ENCODE data around the gene TTYH2. TPM values are rescaled to one million over a fixed set of nuclear protein-coding genes. Genes with fewer than 3 reads are reported as not detected.
"Not testable (repeated sequence)": the region's sequence is repeated elsewhere in the genome, so short reads cannot be mapped to it uniquely, and the experiment has no call there.

The TTYH2 gene
- total and polyA plus RNA-seq, 8 donors: 0.58 to 17.9 (median 1.5) TPM

DNA sequence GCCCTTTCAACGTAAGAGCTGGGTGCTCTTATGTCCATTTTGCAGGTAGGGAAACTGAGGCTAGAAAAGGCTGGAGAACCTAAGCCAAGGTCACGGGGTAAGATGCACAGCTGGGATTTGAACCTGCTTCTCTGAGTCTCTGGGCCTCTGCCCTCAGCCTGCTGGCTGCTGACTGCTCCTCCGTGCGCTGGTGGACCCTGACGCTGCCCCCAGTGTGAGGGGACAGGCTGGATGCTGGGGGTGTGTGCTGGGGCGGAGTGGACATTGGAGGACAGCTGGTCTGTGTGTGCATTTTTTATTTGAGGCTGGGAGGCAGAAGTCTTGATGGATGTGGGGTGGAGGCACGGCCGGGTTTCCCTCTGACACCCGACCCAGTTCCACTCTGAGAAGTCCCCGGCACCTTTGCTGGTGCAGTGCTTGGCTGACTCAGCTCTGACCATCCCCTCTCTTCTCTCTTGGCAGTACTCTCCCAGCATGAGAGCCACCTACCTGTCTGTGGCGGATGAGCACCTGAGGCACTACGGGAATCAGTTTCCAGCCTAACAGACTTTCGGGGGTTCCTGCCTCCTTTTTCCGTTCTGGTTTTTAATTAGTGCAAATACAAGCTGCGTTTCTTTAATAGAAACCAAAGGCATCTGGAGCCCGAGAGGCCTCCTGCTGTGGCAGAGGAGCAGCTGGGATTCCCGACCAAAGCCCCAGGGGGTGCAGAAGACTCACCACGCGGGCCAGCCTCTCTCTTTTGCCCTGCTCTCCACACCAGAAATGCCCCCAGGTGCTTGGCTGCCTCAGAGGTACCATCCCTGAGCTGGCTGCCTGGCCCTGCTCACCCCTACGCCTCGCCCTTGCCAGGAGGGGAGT is 46.5 kb downstream of the TTYH2 start:
- H3K4me3 ChIP-seq: no peak overlapping the region
- DNase-seq: no peak
- peaks cover 0 to 5% (median 0%) of the 10 kb centered on the region in 3 donors for H3K27me3 ChIP-seq
- TF ChIP-seq POLR2AphosphoS5 (IDR thresholded peaks at IDR 0.05) (no peak), EP300 (IDR thresholded peaks at IDR 0.05) (no peak), POLR2A (IDR thresholded peaks at IDR 0.05) (no peak)
- TF ChIP-seq, protein P1, sequence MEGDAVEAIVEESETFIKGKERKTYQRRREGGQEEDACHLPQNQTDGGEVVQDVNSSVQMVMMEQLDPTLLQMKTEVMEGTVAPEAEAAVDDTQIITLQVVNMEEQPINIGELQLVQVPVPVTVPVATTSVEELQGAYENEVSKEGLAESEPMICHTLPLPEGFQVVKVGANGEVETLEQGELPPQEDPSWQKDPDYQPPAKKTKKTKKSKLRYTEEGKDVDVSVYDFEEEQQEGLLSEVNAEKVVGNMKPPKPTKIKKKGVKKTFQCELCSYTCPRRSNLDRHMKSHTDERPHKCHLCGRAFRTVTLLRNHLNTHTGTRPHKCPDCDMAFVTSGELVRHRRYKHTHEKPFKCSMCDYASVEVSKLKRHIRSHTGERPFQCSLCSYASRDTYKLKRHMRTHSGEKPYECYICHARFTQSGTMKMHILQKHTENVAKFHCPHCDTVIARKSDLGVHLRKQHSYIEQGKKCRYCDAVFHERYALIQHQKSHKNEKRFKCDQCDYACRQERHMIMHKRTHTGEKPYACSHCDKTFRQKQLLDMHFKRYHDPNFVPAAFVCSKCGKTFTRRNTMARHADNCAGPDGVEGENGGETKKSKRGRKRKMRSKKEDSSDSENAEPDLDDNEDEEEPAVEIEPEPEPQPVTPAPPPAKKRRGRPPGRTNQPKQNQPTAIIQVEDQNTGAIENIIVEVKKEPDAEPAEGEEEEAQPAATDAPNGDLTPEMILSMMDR (IDR thresholded peaks at IDR 0.05): no peak
- H3K27ac ChIP-seq: no peak overlapping the region
- H3K36me3 ChIP-seq: peaks cover 0 to 28% (median 8%) of the 10 kb centered on the region in 4 donors
- no peaks in the 10 kb centered on the region for H3K9me3 ChIP-seq
- H3K4me1 ChIP-seq: no peaks in the 10 kb centered on the region
- intact Hi-C loops (cut with DNase I; ENCODE audit: low total_unique reads): no loop called here
- WGBS, 5 donors: 49 to 71% (median 63%) methylated on average over 20 to 21 of the region's 21 CpGs

DNA sequence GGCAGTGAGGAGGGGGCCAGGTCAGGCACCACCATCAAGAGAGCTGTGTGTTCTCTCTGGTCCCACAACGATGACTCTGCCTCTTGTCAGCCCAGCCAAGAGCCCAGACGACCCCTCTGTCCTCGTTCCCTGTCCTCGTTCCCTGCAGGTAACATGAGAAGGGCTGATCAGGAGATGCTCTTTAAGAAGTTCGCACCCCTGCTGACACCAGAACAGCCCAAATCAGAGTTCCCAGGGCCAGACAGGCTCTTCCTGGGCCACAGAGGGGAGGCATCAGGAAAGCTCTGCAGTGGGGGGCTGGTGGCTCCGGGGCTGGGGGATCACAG is 47.1 kb downstream of the TTYH2 start:
- peaks cover 0 to 28% (median 7%) of the 10 kb centered on the region in 4 donors for H3K36me3 ChIP-seq
- no peaks in the 10 kb centered on the region for H3K9me3 ChIP-seq
- no peak for DNase-seq
- TF ChIP-seq EP300 (IDR thresholded peaks at IDR 0.05): no peak
- no peak for TF ChIP-seq POLR2A (IDR thresholded peaks at IDR 0.05)
- no peak for TF ChIP-seq POLR2AphosphoS5 (IDR thresholded peaks at IDR 0.05)
- TF ChIP-seq, protein P1 (IDR thresholded peaks at IDR 0.05): no peak
- 8 to 67% (median 48%) methylated on average over 2 to 6 of the region's 6 CpGs for WGBS, 5 donors
- no peak overlapping the region for H3K27ac ChIP-seq
- peaks cover 0 to 5% (median 0%) of the 10 kb centered on the region in 3 donors for H3K27me3 ChIP-seq
- no peaks in the 10 kb centered on the region for H3K4me1 ChIP-seq
- no peak overlapping the region for H3K4me3 ChIP-seq
- intact Hi-C loops (cut with DNase I; ENCODE audit: low total_unique reads): no loop called here

DNA sequence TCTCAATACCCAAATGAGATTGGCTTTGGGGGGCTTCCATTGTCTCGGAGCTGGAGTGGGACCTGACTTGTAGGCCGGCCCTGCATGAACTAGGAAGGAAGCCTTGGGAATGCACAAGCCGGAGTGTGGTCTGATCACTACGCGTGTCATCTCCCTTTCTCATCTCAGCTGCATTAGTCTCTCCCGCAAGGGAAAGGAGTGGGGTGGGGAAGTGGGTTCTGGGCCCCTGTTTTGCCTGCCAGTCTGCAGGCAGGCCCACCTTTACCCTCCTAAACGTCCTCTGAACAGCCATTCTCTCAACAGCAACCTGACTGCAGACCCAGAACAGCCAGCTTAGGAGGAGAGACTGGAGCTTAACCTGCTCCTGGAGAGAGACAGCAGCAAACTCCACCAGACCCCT is 49.2 kb downstream of the TTYH2 start:
- Histone ChIP-seq H3K4me3 (no peak overlapping the region), H3K36me3 (peaks cover 0 to 19% (median 3%) of the 10 kb centered on the region in 4 donors), H3K9me3 (no peaks in the 10 kb centered on the region), H3K4me1 (no peaks in the 10 kb centered on the region), H3K27me3 (peaks cover 0 to 12% (median 5%) of the 10 kb centered on the region in 3 donors), H3K27ac (no peak overlapping the region)
- 74 to 90% (median 88%) methylated on average over 6 to 7 of the region's 7 CpGs for whole genome bisulfite sequencing, 5 donors
- TF ChIP-seq, protein P1 (IDR thresholded peaks at IDR 0.05): no peak
- TF ChIP-seq POLR2AphosphoS5 (IDR thresholded peaks at IDR 0.05): no peak
- TF ChIP-seq EP300 (IDR thresholded peaks at IDR 0.05): no peak
- no peak for TF ChIP-seq POLR2A (IDR thresholded peaks at IDR 0.05)
- no peak for DNase-seq
- intact Hi-C loops (cut with DNase I; ENCODE audit: low total_unique reads): no loop called here

DNA sequence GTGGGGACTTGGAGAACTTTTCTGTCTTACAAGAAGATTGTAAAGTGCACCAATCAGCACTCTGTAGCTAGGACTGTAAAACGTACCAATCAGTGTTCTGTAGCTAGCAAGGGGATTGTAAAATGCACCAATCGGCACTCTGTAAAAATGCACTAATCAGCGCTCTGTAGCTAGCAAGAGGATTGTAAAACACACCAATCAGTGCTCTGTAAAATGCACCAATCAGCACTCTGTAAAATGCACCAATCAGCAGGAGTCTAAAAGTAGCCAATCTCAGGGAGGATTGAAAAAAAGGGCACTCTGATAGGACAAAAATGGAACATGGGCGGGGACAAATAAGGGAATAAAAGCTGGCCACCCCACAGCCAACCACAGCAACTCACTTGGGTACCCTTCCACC is 53.7 kb downstream of the TTYH2 start:
- H3K36me3 ChIP-seq; H3K4me1 ChIP-seq; intact Hi-C loops (cut with DNase I; ENCODE audit: low total_unique reads); H3K9me3 ChIP-seq; H3K27ac ChIP-seq; DNase-seq; H3K4me3 ChIP-seq: not testable (repeated sequence)
- peaks cover 0 to 44% (median 5%) of the 10 kb centered on the region in 3 donors for H3K27me3 ChIP-seq
- 82 to 93% (median 91%) methylated on average over 4 of the region's 4 CpGs for WGBS, 5 donors

DNA sequence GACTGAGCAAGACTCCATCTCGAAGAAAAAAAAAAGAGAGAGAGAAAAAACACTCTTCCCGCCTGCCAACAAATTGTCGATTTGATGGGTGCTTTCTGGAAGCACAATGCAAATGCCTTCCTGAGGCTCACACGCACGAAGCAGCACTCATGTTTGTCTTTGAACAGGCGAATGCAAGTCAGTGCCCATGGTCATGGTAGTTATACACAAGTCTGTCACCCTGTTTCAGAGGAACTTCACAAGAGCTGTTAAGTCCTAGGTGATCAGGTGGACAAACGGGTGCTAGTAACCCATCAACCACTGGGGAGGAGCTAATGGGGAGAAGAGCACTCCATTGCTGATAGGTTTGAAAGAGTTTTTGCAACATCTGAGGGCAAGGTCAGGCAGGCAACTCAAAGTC is 54.2 kb downstream of the TTYH2 start:
- H3K27ac ChIP-seq: no peak overlapping the region
- TF ChIP-seq POLR2AphosphoS5 (IDR thresholded peaks at IDR 0.05): no peak
- TF ChIP-seq, protein P1 (IDR thresholded peaks at IDR 0.05): no peak
- intact Hi-C loops (cut with DNase I; ENCODE audit: low total_unique reads): no loop called here
- H3K9me3 ChIP-seq: no peaks in the 10 kb centered on the region
- DNase-seq: no peak
- peaks cover 0 to 4% (median 0%) of the 10 kb centered on the region in 4 donors for H3K4me1 ChIP-seq
- H3K36me3 ChIP-seq: no peaks in the 10 kb centered on the region
- H3K4me3 ChIP-seq: no peak overlapping the region
- H3K27me3 ChIP-seq: peaks cover 0 to 49% (median 5%) of the 10 kb centered on the region in 3 donors
- 80 to 90% (median 89%) methylated on average over 7 of the region's 7 CpGs for WGBS, 5 donors
